HG03575 (cell line): ENCODE results near the gene CARD16.
"Not testable (repeated sequence)": the region's sequence is repeated elsewhere in the genome, so short reads cannot be mapped to it uniquely, and the experiment has no call there.

Experiments used
- ATAC-seq: cut with Tn5 transposase; IDR thresholded peaks from one replicate; pipeline ENCODE4 v1.9.1; 2021; ENCODE audit not compliant: unreplicated experiment, insufficient number of reproducible peaks, low FRiP score; ENCODE audit errors: extremely low read depth

The CARD16 gene

DNA sequence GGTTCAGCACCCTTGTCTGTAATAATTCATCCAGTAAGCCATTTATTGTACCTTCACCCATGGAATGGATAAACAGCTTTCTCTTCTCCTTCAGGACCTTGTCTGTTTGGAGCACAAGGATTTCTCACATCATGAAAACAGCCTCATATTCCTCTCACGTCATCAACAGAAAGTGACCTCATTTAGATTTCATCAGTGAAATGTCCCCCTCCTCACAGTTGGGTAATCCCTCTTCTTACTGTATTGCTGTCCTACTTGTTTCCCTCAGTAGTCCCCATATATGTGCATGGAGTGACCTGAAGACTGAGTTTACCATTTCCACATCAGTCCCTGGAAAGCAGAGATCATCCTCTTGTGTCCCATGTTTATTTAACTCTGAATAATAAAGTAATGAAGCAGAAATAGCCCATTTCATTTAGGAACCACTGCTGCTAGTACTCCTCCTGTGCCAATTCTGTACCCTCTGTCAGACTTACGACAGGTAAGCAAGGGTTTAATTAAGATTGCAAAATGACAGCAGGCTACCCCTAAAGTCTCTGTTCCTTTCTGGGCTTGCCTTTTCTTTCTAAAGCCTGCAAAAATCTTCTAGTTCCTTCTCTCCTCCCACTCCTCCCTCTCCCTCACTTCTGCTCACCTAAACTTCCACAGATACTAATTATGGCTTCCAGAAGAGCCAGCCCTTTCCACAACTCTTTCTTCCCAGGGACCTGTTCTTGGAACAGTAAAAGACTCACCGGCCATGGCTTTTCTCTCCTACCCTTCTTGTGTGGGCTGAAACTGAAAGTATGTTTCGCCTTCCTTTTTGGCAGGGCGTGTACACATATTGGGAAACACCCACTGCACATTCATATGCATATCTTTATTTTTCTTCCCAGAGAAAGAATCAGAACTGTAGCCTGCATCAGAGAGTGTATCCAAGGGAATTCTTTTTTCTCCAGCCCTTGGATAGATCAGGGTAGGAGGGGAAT is at the start of gene CARD16:
Gene CARD16, minus strand, starts transcription at position 779 of the 968 bp plus-strand sequence. Its CDS starts 38 bp downstream, at position 741.
- ATAC-seq: peak; percentile 98

- no peak for ATAC-seq
Measured at GRCh38 chr11:105092256-105093239, 47.4 kb upstream of the CARD16 start.

DNA sequence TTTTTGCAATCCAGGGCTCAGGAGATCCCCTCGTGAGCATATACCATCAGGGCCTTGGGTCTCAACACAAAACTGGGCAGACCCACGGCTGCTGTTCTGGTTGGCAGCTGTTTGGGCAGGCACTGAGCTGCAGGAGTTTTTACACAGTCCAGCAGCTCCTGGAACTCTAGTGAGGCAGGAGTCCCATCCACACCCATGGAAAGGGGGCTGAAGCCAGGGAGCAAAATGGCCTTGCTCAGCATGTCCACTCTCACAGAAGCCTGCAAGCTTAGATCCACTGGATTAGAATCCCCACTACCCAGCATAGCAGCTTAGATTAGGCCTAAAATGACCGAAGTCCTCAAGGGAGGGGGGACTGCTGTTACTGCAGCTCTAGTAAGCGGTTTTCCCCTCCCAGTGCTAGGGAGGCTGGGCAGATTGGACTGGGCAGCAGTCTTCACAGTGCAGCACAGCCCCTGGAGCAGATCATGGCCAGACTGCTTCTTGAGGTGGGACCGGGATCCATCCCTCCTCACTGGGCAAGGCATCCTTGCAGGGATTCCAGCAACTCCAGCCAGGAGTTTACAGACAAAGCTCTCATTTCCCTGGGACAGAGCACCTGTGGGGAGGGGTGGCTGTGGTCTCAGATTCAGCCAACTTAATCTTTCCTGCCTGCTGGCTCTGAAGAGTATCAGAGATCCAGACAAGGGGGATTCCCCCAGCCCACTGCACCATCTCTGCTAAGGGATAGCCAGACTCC is 36.4 kb upstream of the CARD16 start:
- ATAC-seq: no peak

- not testable (repeated sequence) for ATAC-seq
Measured at GRCh38 chr11:105080171-105080906, 35.2 kb upstream of the CARD16 start.

DNA sequence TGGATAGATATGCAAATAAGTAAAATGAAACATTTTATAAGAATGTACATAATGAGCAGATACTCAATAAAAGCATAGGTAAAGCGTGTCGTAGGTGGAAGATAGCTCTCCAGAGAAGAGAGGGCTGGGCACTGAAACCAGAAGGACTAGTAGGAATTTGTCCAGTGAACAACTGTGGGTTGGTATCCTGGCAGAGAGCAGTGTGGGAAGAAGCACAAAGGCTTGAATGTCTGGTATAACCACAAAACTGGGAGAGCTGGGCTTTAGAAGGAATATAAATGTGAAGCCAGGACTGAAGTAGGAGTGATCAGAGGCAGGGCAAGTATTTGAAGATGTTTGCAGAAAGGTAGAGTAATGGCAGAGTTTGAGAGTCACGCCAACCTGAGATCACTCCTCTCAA is 33.1 kb upstream of the CARD16 start:
- ATAC-seq: no peak

GRCh38 chr11:105077141-105077790 is 32.1 kb upstream of the CARD16 start:
- ATAC-seq: not testable (repeated sequence)

DNA sequence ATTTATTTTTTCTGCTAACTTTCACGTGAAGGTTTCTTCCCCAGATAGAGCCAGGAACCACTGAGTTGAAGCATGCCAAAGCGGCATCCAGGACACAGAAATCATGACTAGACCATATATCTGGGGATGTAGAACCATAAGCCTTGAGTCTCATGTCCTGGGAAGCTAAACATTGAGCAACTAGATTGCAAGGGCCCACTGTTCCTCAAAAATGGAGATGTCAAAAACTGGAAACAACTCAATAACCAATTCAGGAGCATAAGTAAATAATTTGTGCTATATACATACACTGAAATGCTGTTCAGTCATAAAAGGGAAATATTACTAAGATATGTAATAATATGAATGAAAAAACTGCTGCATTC is 29.0 kb upstream of the CARD16 start:
- ATAC-seq: no peak

DNA sequence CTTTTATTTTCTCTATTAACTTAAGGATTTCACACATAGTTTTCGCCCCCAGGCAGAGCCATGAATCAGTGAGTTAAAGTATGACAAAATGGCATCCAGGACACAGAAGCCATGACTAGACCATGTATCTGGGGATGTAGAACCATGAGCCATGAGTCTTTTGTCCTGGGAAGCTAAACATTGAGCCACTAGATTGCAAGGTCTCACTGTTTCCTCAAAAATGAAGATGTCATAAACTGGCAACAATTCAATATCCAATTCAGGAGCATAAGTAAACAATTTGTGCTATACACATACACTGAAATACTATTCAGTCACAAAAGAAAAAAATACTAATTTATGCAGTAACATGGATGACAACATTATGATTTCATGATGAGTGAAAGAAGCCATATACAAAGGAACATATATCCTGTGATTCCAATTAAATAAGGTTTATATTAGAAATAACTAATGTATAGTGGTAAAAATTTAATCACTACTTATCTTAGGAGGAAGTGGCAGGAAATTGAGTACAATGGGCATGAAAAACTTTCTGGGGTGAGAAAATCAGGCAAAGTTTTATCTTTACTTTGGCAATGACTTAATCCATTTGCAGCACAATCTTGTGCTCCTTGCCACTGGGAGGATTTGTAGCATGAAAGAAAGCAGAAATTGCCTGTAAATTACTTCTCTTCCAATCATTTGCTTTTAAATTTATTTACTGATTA is 28.5 kb upstream of the CARD16 start:
- no peak for ATAC-seq

GRCh38 chr11:105072080-105072479 is 26.9 kb upstream of the CARD16 start:
- ATAC-seq: not testable (repeated sequence)

GRCh38 chr11:105071089-105071732 is 26.1 kb upstream of the CARD16 start:
- ATAC-seq: no peak

GRCh38 chr11:105070306-105070705 is 25.2 kb upstream of the CARD16 start:
- no peak for ATAC-seq

GRCh38 chr11:105069749-105070148 is 24.6 kb upstream of the CARD16 start:
- ATAC-seq: not testable (repeated sequence)

- not testable (repeated sequence) for ATAC-seq
Measured at GRCh38 chr11:105063245-105063941, 18.3 kb upstream of the CARD16 start.

DNA sequence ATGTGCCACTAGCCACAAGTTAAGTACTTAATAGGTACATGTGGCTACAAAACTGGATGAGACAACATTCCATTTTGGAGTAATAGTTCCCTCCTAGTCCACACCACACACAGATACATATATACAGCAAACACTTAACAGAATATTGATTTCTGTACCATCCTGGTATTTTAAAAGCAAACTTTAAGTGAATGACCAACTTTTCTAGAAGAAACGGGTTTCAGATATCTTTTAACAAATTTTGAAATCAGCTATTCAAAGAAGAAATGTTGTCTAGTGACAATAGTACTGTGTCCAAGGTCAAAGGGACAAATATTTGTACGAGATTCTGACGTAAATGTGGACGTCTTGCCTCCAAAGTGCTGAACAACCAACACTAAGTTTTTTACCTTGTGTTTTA is 12.3 kb upstream of the CARD16 start:
- no peak for ATAC-seq

DNA sequence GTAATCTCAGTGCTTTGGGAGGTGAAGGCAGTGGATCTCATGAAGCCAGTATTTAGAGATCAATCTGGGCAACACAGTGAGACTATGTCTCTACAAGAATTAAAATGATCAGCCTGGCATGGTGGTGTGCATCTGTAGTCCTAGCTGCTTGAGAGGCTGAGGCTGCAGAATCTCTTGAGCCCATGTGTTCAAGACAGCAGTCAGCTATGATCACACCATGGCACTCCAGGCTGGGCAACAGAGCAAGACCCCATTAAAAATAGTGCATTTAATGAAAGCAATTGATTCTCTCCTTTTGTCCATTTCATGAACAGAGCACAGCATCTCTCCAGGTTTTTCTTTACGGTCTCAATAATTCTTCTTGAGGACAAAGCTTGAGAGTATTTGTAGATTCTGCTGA is 11.3 kb upstream of the CARD16 start:
- no peak for ATAC-seq
